Thyroid gland (tissue), 4 donors: ENCODE data around the gene CHST8.

Experiments
- CTCF ChIP-seq, 6 experiments: fragments of 200-600 bp in 3 of 6; fragments of 450-650 bp in 3 of 6; sonication (generic) in 3 of 6; IDR thresholded peaks; one replicate each; pipeline ENCODE4 v1.5.1; 2016 to 2019; ENCODE audit warnings: antibody characterized with exemption in 6 of 6, mild to moderate bottlenecking in 2 of 6, inconsistent platforms in 1 of 6, moderate library complexity in 1 of 6
- POLR2A ChIP-seq, 2 donors: fragments of 450-650 bp; IDR thresholded peaks; one replicate each; pipeline ENCODE4 v1.6.1; 2017; ENCODE audit warnings: antibody characterized with exemption in 2 of 2, mild to moderate bottlenecking in 2 of 2, moderate library complexity in 1 of 2

- TF ChIP-seq POLR2A (IDR thresholded peaks at IDR 0.05) (no peak), CTCF (IDR thresholded peaks at IDR 0.05) (no peak)
Observed at GRCh38 chr19:33665776-33666595, 44.2 kb downstream of the CHST8 start.
